GM10266 (cell line): ENCODE results near the gene DPT.

ENCODE experiments used
- DNase-seq: peaks from one replicate; pipeline ENCODE4 v3.0.0; 2012; ENCODE audit errors: extremely low spot score
- TF ChIP-seq, protein P1 (sequence below): IDR thresholded peaks from 2 replicates; pipeline ENCODE4 v1.5.1; 2012; ENCODE audit warnings: mild to moderate bottlenecking, low read depth; ENCODE audit not compliant: control insufficient read depth, insufficient read depth; ENCODE audit errors: missing control alignments

The DPT gene

DNA sequence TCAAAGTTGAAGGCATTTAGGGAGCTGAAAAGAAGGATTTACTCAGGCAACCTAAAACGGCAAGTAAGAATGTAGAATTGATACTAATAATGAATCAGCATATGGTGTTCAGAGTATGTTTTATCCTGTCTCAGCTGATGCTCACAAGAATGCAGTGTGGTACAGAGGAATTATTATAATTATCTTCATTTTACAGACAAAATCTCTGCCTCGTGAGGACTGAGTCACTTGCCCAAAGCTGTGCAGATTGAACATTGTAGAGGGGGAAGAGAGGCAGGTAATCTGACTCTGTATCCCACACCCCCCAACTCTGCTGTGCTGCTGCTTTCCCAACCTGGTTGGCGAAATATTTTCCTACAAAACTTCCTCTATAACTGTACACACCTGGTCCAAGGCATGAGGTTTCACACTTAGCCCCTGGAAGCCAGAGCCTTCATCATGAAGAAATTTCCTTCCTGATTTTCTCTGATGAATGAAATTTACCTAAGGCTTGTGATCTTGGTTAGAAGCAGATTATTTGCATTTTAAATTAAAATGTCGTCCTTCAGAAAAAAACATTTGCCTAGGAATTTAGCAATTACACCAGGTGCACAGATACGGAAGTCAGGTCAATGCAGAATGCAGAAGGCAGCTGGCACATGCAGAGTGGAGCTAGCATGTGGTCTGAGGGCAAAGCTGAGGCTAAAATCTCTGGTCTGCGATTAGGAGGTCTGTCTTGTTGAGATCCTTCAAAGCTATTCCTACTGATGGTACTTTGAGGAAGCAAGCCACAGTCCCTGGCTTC lies 52.8 kb downstream of the DPT start:
- TF ChIP-seq, protein P1, sequence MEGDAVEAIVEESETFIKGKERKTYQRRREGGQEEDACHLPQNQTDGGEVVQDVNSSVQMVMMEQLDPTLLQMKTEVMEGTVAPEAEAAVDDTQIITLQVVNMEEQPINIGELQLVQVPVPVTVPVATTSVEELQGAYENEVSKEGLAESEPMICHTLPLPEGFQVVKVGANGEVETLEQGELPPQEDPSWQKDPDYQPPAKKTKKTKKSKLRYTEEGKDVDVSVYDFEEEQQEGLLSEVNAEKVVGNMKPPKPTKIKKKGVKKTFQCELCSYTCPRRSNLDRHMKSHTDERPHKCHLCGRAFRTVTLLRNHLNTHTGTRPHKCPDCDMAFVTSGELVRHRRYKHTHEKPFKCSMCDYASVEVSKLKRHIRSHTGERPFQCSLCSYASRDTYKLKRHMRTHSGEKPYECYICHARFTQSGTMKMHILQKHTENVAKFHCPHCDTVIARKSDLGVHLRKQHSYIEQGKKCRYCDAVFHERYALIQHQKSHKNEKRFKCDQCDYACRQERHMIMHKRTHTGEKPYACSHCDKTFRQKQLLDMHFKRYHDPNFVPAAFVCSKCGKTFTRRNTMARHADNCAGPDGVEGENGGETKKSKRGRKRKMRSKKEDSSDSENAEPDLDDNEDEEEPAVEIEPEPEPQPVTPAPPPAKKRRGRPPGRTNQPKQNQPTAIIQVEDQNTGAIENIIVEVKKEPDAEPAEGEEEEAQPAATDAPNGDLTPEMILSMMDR: no peak
- DNase-seq: no peak

DNA sequence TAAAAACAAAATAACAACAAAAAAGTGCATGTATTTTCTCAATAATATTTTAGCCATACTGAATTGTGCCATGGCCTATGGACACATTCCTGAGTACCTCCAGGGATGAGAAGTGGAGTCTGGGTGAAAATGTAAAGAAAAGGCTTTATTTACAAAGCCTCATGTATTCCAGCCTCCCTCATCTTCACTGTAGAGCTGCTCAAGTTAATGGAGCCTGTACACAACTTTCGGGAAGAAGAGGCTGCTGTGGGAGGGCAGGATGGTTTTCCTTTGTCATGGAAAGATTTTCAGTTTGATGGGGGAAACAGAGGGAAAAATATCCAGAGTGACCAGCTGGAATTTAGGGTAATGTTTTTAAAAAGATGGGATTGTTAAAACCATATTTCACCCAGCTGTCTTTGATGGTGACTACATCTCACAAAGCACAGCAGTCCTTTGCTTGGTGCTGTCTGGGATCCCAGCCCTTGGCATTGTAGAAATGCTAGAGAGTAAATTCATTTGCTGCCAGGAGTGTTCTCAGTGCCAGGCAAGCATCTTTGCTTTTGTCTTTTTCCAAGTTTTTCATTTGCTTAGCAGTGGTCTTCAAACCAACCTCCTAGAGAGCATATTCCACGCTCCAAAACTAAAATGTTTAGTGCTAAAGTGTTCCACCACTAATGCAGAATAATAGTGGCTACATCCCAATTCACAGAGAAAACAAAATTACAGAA lies 54.9 kb downstream of the DPT start:
- no peak for DNase-seq
- TF ChIP-seq, protein P1: no peak

DNA sequence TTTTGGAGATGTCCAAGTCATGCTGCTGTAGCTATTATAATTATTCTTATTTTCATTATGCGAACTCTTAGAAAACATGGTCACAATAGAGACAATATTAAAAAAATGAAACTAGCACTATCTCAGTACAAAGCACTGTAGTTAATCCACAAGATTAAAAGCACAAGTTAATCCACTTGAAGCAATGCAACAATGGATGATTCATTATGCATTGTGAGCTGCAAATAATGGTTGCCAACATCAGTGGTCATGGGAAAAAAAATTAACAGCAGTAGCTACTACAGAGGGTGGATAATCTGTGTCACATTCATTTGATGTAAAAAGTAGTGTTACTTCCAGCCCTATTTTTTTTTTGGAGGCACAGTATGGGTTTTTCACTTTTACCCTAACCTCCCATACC lies 56.7 kb downstream of the DPT start:
- DNase-seq: no peak
- TF ChIP-seq, protein P1: no peak

DNA sequence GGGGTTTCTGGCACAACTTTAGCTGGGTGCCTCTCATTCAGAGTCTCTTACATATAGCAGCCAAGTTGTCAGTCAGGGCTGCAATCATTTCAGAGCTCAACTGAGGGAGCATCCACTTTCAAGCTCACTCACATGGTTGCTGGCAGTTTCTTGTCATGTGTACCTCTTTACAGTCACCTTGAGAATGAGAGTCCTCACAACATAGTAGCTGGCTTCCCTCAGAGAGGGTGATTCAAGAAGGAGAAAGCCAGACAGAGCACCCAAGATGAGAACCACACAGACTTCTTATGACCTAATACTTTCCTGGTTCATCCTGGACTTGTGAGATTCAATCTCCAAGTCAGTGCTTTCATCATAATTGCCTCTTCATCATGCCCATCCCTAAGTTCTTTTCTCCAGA lies 57.2 kb downstream of the DPT start:
- TF ChIP-seq, protein P1: no peak

GRCh38 chr1:168665975-168666374 lies 63.0 kb downstream of the DPT start:
- TF ChIP-seq, protein P1: no peak
- no peak for DNase-seq

More for the DNA sequence above, 57.2 kb downstream of the DPT start:
- no peak for DNase-seq

DNA sequence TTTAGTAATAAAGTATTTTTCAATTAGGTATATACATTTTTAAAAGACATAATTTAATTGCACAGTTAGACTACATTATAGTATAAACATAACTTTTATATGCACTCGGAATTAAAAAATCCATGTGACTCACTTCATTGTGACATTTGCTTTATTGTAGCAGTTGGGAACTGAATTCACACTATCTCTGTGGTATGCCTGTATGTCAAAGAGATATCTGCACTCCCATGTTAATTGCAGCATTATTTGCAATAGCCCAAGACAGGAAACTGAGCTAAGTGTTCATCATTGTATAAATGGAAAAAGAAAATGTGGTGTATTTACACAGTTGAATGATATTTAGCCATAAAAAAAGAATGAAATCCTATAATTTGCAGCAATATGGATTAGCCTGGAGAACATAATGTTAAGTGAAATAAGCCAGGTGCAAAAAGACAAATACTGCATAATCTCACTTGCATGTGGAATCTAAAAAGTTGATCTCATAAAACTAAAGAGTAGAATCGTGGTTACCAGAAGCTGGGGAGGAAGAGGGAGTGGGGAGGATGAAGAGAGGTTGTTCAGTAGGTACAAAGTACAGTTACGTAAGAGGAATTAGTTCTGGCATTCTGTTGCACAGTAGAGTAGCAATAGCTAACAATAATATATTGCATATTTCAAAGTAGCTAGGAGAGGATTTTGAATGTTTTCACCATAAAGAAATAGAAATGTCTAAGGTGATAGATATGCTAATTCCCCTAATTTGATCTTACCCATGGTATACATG lies 64.8 kb downstream of the DPT start:
- TF ChIP-seq, protein P1: no peak
- no peak for DNase-seq

- DNase-seq: no peak
- TF ChIP-seq, protein P1: no peak
These were observed 72.5 kb downstream of the DPT start for GRCh38 chr1:168656485-168656884.
